HEK293 (cell line): ENCODE measurements around the gene LRP3.

Experiments used
- CTCF ChIA-PET: fragments of 350-600 bp; formaldehyde crosslinking; extraction: SDS; loops from one replicate; lab custom pipeline; 2021; ENCODE audit warnings: antibody characterized with exemption; lab: Yijun Ruan, JAX
- POLR2A ChIA-PET: fragments of 300-600 bp; formaldehyde crosslinking; extraction: SDS; loops from one replicate; lab custom pipeline; 2020; ENCODE audit warnings: antibody characterized with exemption, inconsistent platforms; lab: Yijun Ruan, JAX
- H3K27ac ChIP-seq: fragments of 200-500 bp; sonication (Bioruptor generic); 2 replicates; pipeline ENCODE4 v1.5.1; 2014; ENCODE audit warnings: low read depth, low read length, control low read depth, inconsistent platforms; ENCODE audit errors: extremely low read depth
- H3K36me3 ChIP-seq, 2 experiments: fragments of 200-500 bp in 1 of 2; sonication (Bioruptor generic) in 1 of 2; 1 replicate in 1 of 2; 2 replicates in 1 of 2; pipeline ENCODE4 v1.5.1; 2014 to 2017; ENCODE audit warnings: inconsistent platforms in 2 of 2, low read length in 2 of 2; ENCODE audit not compliant: control insufficient read depth in 2 of 2, insufficient read depth in 1 of 2
- H3K4me1 ChIP-seq: fragments of 200-500 bp; sonication (Bioruptor generic); 2 replicates; pipeline ENCODE4 v1.5.1; 2014; ENCODE audit warnings: mild to moderate bottlenecking, low read length, inconsistent platforms; ENCODE audit not compliant: control insufficient read depth, insufficient read depth
- H3K4me3 ChIP-seq: 2 replicates; pipeline ENCODE4 v1.5.1; 2011; ENCODE audit warnings: low read depth, mild to moderate bottlenecking, control low read depth, low read length, moderate library complexity
- H3K9me3 ChIP-seq: fragments of 200-500 bp; sonication (Bioruptor generic); 2 replicates; pipeline ENCODE4 v1.5.1; 2014; ENCODE audit warnings: low read depth, low read length, inconsistent platforms; ENCODE audit not compliant: control insufficient read depth, insufficient read depth
- GLI2 ChIP-seq: fragments of 450-650 bp; formaldehyde crosslinking; IDR thresholded peaks from 2 replicates; pipeline ENCODE4; 2017; ENCODE audit warnings: missing biosample characterization, missing genetic modification characterization, low read depth, borderline replicate concordance
- KLF16 ChIP-seq: fragments of 450-650 bp; formaldehyde crosslinking; IDR thresholded peaks from 2 replicates; pipeline ENCODE4 v1.5.1; 2017; ENCODE audit warnings: missing biosample characterization, missing genetic modification characterization
- MZF1 ChIP-seq: fragments of 450-650 bp; formaldehyde crosslinking; IDR thresholded peaks from 2 replicates; pipeline ENCODE4 v1.5.1; 2017; ENCODE audit warnings: missing biosample characterization, missing genetic modification characterization, borderline replicate concordance
- PRDM6 ChIP-seq: fragments of 450-650 bp; formaldehyde crosslinking; IDR thresholded peaks from 2 replicates; pipeline ENCODE4 v1.5.1; 2017; ENCODE audit warnings: missing biosample characterization, missing genetic modification characterization
- RBAK ChIP-seq: fragments of 450-650 bp; formaldehyde crosslinking; IDR thresholded peaks from 2 replicates; pipeline ENCODE4 v1.5.1; 2016; ENCODE audit warnings: missing biosample characterization, missing genetic modification characterization
- SP2 ChIP-seq: fragments of 450-650 bp; formaldehyde crosslinking; IDR thresholded peaks from 2 replicates; pipeline ENCODE4 v1.5.1; 2016; ENCODE audit warnings: missing biosample characterization, missing genetic modification characterization
- TRIM28 ChIP-seq: IDR thresholded peaks from 2 replicates; pipeline ENCODE4 v1.6.1; 2011; ENCODE audit warnings: low read length, control low read depth, borderline replicate concordance
- YY1 ChIP-seq: fragments of 450-650 bp; formaldehyde crosslinking; IDR thresholded peaks from 2 replicates; pipeline ENCODE4 v1.5.1; 2018; ENCODE audit warnings: missing biosample characterization, missing genetic modification characterization
- ZBTB17 ChIP-seq: fragments of 450-650 bp; formaldehyde crosslinking; IDR thresholded peaks from 2 replicates; pipeline ENCODE4 v1.5.1; 2016; ENCODE audit warnings: missing biosample characterization, missing genetic modification characterization
- ZBTB7A ChIP-seq: fragments of 450-650 bp; formaldehyde crosslinking; IDR thresholded peaks from 2 replicates; pipeline ENCODE4 v1.5.1; 2016; ENCODE audit warnings: low read depth, missing biosample characterization, missing genetic modification characterization
- ZNF211 ChIP-seq: fragments of 450-650 bp; formaldehyde crosslinking; IDR thresholded peaks from 2 replicates; pipeline ENCODE4 v1.5.1; 2016; ENCODE audit warnings: low read depth, missing biosample characterization, missing genetic modification characterization
- ZNF223 ChIP-seq: fragments of 450-650 bp; formaldehyde crosslinking; IDR thresholded peaks from 2 replicates; pipeline ENCODE4 v1.5.1; 2016; ENCODE audit warnings: missing biosample characterization, missing genetic modification characterization
- ZNF354C ChIP-seq: fragments of 450-650 bp; formaldehyde crosslinking; IDR thresholded peaks from 2 replicates; pipeline ENCODE4 v1.5.1; 2016; ENCODE audit warnings: missing biosample characterization, missing genetic modification characterization, low read depth, borderline replicate concordance
- ZNF473 ChIP-seq: fragments of 450-650 bp; formaldehyde crosslinking; IDR thresholded peaks from 2 replicates; pipeline ENCODE4 v1.5.1; 2017; ENCODE audit warnings: missing biosample characterization, missing genetic modification characterization
- ZNF48 ChIP-seq: fragments of 450-650 bp; formaldehyde crosslinking; IDR thresholded peaks from 2 replicates; pipeline ENCODE4 v1.5.1; 2016; ENCODE audit warnings: missing biosample characterization, missing genetic modification characterization
- ZNF623 ChIP-seq: fragments of 450-650 bp; formaldehyde crosslinking; IDR thresholded peaks from 2 replicates; pipeline ENCODE4 v1.5.1; 2016; ENCODE audit warnings: missing biosample characterization, missing genetic modification characterization
- ZNF777 ChIP-seq: fragments of 450-650 bp; formaldehyde crosslinking; IDR thresholded peaks from 2 replicates; pipeline ENCODE4 v1.5.1; 2017; ENCODE audit warnings: missing biosample characterization, missing genetic modification characterization, borderline replicate concordance
- ZXDB ChIP-seq: fragments of 450-650 bp; formaldehyde crosslinking; IDR thresholded peaks from 2 replicates; pipeline ENCODE4 v1.5.1; 2016; ENCODE audit warnings: missing biosample characterization, missing genetic modification characterization
- TF ChIP-seq, protein P1 (sequence below): fragments of 450-650 bp; formaldehyde crosslinking; IDR thresholded peaks from 2 replicates; pipeline ENCODE4 v1.5.1; 2016; ENCODE audit warnings: missing biosample characterization, missing genetic modification characterization, low read depth
- TF ChIP-seq, protein P2 (sequence below): fragments of 450-650 bp; formaldehyde crosslinking; IDR thresholded peaks from 2 replicates; pipeline ENCODE4 v1.5.1; 2017; ENCODE audit warnings: missing biosample characterization, missing genetic modification characterization
- TF ChIP-seq, protein P3 (sequence below): fragments of 450-650 bp; formaldehyde crosslinking; conservative IDR thresholded peaks from 2 replicates; pipeline ENCODE4 v1.5.1; 2016; ENCODE audit warnings: low read depth, missing biosample characterization, missing genetic modification characterization

LRP3 gene

GRCh38 chr19:33194532-33194885 lies 379 bp downstream of the LRP3 start:
- CTCF ChIA-PET, result interaction anchor here (0.5 to 12.3 kb wide), 4 partner anchors 10 to 583 kb away, joined by 3 to 154 read pairs (median 40); no protein-coding TSS in a partner anchor
- POLR2A ChIA-PET, result interaction anchor here (0.9 kb wide), 1 partner anchor 10 kb away, joined by 5 read pairs; no protein-coding TSS in a partner anchor
- Histone ChIP-seq H3K4me3 (peak overlapping the region; percentile 47), H3K27ac (peak overlapping the region; percentile 95; the same call in 1 of the 2 replicates), H3K9me3 (no peaks in the 10 kb centered on the region), H3K4me1 (peaks cover 11% of the 10 kb centered on the region), H3K36me3 (peaks cover 27 to 31% of the 10 kb centered on the region in 2 experiments)
- TF ChIP-seq, protein P1, sequence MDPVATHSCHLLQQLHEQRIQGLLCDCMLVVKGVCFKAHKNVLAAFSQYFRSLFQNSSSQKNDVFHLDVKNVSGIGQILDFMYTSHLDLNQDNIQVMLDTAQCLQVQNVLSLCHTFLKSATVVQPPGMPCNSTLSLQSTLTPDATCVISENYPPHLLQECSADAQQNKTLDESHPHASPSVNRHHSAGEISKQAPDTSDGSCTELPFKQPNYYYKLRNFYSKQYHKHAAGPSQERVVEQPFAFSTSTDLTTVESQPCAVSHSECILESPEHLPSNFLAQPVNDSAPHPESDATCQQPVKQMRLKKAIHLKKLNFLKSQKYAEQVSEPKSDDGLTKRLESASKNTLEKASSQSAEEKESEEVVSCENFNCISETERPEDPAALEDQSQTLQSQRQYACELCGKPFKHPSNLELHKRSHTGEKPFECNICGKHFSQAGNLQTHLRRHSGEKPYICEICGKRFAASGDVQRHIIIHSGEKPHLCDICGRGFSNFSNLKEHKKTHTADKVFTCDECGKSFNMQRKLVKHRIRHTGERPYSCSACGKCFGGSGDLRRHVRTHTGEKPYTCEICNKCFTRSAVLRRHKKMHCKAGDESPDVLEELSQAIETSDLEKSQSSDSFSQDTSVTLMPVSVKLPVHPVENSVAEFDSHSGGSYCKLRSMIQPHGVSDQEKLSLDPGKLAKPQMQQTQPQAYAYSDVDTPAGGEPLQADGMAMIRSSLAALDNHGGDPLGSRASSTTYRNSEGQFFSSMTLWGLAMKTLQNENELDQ (tag by site-specific recombination), result no peak
- TF ChIP-seq ZNF223 (tag by site-specific recombination), result no peak
- no peak for TF ChIP-seq ZNF777 (tag by site-specific recombination)
- no peak for TF ChIP-seq GLI2 (tag by site-specific recombination)
- TF ChIP-seq, protein P2, sequence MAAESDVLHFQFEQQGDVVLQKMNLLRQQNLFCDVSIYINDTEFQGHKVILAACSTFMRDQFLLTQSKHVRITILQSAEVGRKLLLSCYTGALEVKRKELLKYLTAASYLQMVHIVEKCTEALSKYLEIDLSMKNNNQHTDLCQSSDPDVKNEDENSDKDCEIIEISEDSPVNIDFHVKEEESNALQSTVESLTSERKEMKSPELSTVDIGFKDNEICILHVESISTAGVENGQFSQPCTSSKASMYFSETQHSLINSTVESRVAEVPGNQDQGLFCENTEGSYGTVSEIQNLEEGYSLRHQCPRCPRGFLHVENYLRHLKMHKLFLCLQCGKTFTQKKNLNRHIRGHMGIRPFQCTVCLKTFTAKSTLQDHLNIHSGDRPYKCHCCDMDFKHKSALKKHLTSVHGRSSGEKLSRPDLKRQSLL (tag by site-specific recombination), result peak; percentile 47; the same call in 1 of the 2 replicates
- no peak for TF ChIP-seq YY1

DNA sequence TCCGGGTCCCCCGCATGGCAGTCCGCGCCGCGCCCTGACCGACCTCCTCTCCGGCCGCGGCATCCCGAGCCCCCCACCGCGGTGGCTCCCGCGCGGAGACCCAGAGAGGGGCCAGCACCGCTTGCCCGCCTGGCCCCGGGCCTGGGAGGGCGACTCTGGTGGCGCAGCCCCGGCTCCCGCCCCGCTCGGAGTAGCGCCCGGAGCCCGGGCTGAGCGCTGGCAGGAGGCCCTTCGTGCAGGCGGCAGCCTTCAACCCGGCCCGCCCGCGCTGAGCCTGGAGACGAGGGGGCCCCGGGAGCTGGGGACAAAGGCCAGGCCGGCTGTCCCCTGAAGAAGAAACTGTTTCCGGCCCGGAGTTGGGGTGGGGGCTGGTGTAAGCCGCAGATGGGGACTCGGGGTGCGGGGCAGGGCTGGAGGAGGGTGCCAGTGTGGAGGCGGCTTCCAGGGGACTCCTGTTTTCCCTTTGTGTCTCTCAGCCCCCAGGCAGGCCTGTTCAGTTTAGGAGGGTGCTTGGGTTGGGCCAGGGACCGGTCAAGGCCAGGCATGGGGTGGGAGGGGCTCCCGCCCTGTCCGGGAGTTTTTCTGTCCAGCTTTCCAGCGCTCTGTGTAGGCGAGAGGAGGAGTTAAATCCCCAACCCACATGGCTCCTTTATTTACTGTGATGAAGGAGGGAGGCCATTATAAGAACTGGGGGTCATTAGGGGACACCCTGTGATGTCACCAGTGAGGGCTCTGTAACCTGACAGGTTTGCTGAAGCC lies 935 bp downstream of the LRP3 start:
- peaks cover 28 to 36% of the 10 kb centered on the region in 2 experiments for H3K36me3 ChIP-seq
- no peaks in the 10 kb centered on the region for H3K9me3 ChIP-seq
- ChIA-PET POLR2A (interaction anchor here (0.9 to 5.2 kb wide), 4 partner anchors 11 to 19 kb away, joined by 4 to 30 read pairs (median 6); no protein-coding TSS in a partner anchor), CTCF (interaction anchor here (0.8 to 12.3 kb wide), 5 partner anchors 11 to 583 kb away, joined by 3 to 154 read pairs (median 3); no protein-coding TSS in a partner anchor)
- H3K4me1 ChIP-seq, result peaks cover 10% of the 10 kb centered on the region
- peak overlapping the region; percentile 95 for H3K27ac ChIP-seq
- H3K4me3 ChIP-seq, result peak overlapping the region; percentile 47
- TF ChIP-seq RBAK (tag by site-specific recombination) (no peak), ZNF48 (tag by site-specific recombination) (no peak), ZNF354C (tag by site-specific recombination) (no peak), ZNF211 (no peak), KLF16 (tag by site-specific recombination) (peak; percentile 46; the same call in 1 of the 2 replicates), TRIM28 (no peak), SP2 (peak; percentile 59), PRDM6 (no peak), ZBTB17 (tag by site-specific recombination) (no peak), MZF1 (tag by site-specific recombination) (0 out of 2 replicates have a peak, but pooled peaks have one; percentile 27), ZNF623 (tag by site-specific recombination) (no peak), ZBTB7A (tag by site-specific recombination) (no peak), ZXDB (tag by site-specific recombination) (peak; percentile 25; the same call in 1 of the 2 replicates), ZNF473 (tag by site-specific recombination) (no peak)
- TF ChIP-seq, protein P1 (tag by site-specific recombination), result no peak
- TF ChIP-seq, protein P3, sequence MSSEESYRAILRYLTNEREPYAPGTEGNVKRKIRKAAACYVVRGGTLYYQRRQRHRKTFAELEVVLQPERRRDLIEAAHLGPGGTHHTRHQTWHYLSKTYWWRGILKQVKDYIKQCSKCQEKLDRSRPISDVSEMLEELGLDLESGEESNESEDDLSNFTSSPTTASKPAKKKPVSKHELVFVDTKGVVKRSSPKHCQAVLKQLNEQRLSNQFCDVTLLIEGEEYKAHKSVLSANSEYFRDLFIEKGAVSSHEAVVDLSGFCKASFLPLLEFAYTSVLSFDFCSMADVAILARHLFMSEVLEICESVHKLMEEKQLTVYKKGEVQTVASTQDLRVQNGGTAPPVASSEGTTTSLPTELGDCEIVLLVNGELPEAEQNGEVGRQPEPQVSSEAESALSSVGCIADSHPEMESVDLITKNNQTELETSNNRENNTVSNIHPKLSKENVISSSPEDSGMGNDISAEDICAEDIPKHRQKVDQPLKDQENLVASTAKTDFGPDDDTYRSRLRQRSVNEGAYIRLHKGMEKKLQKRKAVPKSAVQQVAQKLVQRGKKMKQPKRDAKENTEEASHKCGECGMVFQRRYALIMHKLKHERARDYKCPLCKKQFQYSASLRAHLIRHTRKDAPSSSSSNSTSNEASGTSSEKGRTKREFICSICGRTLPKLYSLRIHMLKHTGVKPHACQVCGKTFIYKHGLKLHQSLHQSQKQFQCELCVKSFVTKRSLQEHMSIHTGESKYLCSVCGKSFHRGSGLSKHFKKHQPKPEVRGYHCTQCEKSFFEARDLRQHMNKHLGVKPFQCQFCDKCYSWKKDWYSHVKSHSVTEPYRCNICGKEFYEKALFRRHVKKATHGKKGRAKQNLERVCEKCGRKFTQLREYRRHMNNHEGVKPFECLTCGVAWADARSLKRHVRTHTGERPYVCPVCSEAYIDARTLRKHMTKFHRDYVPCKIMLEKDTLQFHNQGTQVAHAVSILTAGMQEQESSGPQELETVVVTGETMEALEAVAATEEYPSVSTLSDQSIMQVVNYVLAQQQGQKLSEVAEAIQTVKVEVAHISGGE (tag by site-specific recombination), result no peak
